ENCODE data around the gene DLGAP4. TPM values are rescaled to one million over a fixed set of nuclear protein-coding genes. Genes with fewer than 3 reads are reported as not detected.

DLGAP4 gene
- total and polyA plus RNA-seq, 10 of the 15 experiments (the other 5 are each of a cell fraction or from before 2014, with no cell fraction given): 0.42 to 43.3 (median 19.0) TPM

- intact Hi-C loops (cut with micrococcal nuclease; ENCODE audit: unreplicated experiment): no loop called here
- no peak for FAIRE-seq
- no peak overlapping the region for H3K9ac ChIP-seq (ENCODE audit: control insufficient read depth, insufficient read depth, low read length)
- no peak for DNase-seq (ENCODE audit: low read depth, low spot score)
- in situ Hi-C loops (cut with MboI): no loop called here
- H3K36me3 ChIP-seq (ENCODE audit: control insufficient read depth in 2 of 2, insufficient read depth in 2 of 2, low read length in 1 of 2): no peaks in the 10 kb centered on the region
- no peaks in the 10 kb centered on the region for H4K20me1 ChIP-seq (ENCODE audit: control insufficient read depth, insufficient read depth)
- ChIA-PET RAD21 (ENCODE audit: unreplicated experiment) (no interaction called here), CTCF (no interaction called here), SMC1A (ENCODE audit: uncharacterized antibody, unreplicated experiment) (no interaction called here), POLR2A (no interaction called here)
- no peak overlapping the region for H2AFZ ChIP-seq (ENCODE audit: control insufficient read depth, low read depth, low read length)
- no peak for ATAC-seq
- H3K27me3 ChIP-seq (replicated peaks in 1 of 2; ENCODE audit: control insufficient read depth in 2 of 2, insufficient read depth in 2 of 2, low read length in 1 of 2): peaks cover 0 to 3% of the 10 kb centered on the region in 2 experiments; a peak in 1 of 4 replicates
- H3K4me1 ChIP-seq (ENCODE audit: control insufficient read depth, insufficient read depth, low read length): no peaks in the 10 kb centered on the region
- TF ChIP-seq PRDM15 (CRISPR knock-in tag; IDR thresholded peaks at IDR 0.05) (no peak), MYC (IDR thresholded peaks at IDR 0.05; ENCODE audit: insufficient read depth, insufficient read length, insufficient replicate concordance, low read length, severe bottlenecking) (no peak), MTA2 (IDR thresholded peaks at IDR 0.05; ENCODE audit: low read depth) (no peak), ZBED1 (IDR thresholded peaks at IDR 0.05; ENCODE audit: borderline replicate concordance) (no peak), CBFB (IDR thresholded peaks at IDR 0.05; ENCODE audit: low read depth) (no peak), HSF1 (IDR thresholded peaks at IDR 0.05; ENCODE audit: low read depth, low read length) (no peak), ZBTB4 (CRISPR knock-in tag; IDR thresholded peaks at IDR 0.05) (no peak), HCFC1 (IDR thresholded peaks at IDR 0.05; ENCODE audit: low read length) (no peak), E4F1 (IDR thresholded peaks at IDR 0.05; ENCODE audit: borderline replicate concordance, partially characterized antibody) (no peak), FOXK2 (IDR thresholded peaks at IDR 0.05) (no peak)
- H3K27ac ChIP-seq (ENCODE audit: control insufficient read depth, insufficient read depth): no peak overlapping the region
- WGBS (ENCODE audit: insufficient coverage, insufficient replicate concordance, low lambda C conversion rate, missing lambda C conversion rate): 47% methylated on average over 3 of the region's 3 CpGs
- no peak overlapping the region for H3K4me2 ChIP-seq (ENCODE audit: control insufficient read depth, insufficient read depth)
- no peaks in the 10 kb centered on the region for H3K79me2 ChIP-seq (ENCODE audit: control insufficient read depth, insufficient read depth, low read length)
- H3K4me3 ChIP-seq: no peak overlapping the region
- H3K9me3 ChIP-seq (replicated peaks; ENCODE audit: control insufficient read depth, insufficient read depth, low read length): no peaks in the 10 kb centered on the region
- no TSS peak for BruUV-seq (replicated peaks)
These were observed 118.2 kb downstream of the DLGAP4 start for GRCh38 chr20:36424314-36424713.

Data from GM12878 (cell line).